AG08395 (cell line): ENCODE data around the gene GHITM.

ENCODE experiments used
- DNase-seq: peaks from one replicate; pipeline ENCODE4 v3.0.0; 2012; ENCODE audit warnings: mixed read lengths, low spot score

GHITM gene

GRCh38 chr10:84201244-84201606 lies 61.9 kb downstream of the GHITM start:
- DNase-seq: no peak

DNA sequence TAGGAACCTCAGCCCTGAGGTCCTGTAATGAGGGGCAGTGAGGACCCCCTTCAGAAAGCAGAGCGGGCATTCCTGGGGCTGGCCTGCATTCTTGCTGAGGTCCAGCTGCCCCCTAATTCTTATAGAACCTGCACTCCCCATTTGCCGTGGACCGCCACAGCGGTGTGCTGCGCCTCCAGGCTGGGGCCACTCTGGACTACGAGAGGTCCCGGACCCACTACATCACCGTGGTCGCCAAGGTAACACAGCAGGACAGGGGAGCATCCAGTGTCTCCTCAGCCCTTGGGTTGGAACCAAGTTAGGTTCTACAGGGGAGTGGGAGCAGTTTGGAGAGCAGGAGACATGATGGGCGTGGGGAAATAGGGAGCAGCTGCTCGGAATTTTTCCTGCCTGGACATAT lies 62.4 kb downstream of the GHITM start:
- DNase-seq: no peak

DNA sequence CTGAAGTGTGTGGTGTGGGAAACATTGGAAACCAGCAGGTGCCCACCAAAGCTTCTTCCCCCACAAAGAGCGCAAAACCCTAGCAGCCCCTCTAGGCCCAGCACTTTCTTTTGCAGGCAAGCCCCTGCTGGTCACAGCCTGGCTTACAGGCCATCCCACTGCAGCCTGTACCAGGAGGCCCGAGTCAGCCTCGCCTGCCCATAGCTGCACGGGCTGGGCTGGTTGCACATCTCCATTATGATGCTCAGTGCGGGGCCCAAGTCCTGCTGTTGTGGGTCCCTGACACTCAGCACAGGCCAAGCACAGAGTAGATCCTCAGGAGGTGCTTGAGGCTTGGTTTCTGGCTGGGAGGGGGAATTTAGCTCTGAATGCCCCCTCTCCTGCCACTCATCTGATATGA lies 63.0 kb downstream of the GHITM start:
- no peak for DNase-seq
